C1 segment of cervical spinal cord (tissue), 14 donors: ENCODE measurements around the gene SYNE1.
A peak's percentile ranks its signal among the peaks of the same experiment; 100 is the strongest.
"Not testable (repeated sequence)": the region's sequence is repeated elsewhere in the genome, so short reads cannot be mapped to it uniquely, and the experiment has no call there.

Source experiments
- DNase-seq, 14 donors: peaks; one replicate each; lab custom pipeline; 2025; lab: John Stamatoyannopoulos, UW

SYNE1 gene

DNA sequence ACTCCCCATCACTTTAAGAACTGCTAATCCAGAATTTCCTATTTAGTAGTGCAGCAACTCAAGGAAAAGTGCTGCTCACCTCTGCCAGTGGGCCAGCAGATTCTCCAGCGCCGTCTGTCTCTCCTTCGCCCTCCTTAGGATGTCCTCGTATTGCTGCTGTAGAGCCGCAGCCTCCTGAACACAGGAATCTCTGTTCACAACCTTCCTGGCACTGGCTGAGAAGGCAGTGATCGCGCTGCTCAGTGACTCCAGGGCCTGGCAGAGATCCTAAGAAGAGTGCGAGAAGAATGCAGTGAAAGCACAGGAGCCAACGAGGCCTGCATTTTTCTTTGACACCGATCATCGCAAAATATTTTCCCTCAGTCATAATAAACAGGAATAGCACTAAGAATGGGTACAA is 209.0 kb downstream of the SYNE1 start:
- peak in 1 of 14 donors; percentile 4 for DNase-seq

DNA sequence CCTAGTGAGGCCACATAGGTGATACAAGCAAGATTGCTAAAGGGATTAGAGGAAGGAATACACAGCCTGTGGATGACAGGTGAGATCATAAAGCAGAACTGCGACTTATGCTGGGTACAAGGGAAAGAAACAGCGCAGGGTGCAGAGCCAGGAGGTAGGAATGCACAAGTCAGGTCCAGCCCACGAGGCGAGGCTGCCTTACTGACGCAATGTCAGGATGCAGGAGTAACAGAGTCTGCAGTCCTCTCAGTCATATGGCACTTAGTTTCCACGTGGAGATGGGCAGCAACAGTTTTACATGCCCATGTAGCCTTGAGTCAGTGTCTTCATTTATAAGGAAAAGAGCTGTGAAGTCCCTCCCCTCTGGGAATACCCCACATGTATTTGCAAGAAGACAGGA is 210.9 kb downstream of the SYNE1 start:
- no peak for DNase-seq

GRCh38 chr6:152423216-152424103 is 213.7 kb downstream of the SYNE1 start:
- no peak for DNase-seq

- DNase-seq, result not testable (repeated sequence)
Measured at GRCh38 chr6:152421496-152421895, 215.7 kb downstream of the SYNE1 start.

DNA sequence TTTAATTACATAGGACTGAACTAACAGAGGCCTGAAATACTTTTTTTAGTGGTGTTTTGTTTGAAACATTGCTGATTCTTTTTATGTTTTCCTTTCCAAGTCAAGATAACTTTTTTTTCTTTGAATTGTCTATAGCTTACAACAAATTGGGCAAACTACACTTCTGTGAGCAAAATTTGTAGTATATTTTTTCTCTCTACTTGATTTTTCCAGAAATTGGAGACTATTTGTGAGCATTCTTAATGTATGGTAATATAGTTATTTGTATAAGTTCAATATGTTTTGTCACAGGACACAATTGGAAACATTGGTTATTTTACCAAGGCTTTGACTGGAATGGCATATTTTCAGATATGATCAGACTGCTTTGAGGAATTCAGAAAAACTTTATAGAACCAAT is 216.5 kb downstream of the SYNE1 start:
- no peak for DNase-seq

DNA sequence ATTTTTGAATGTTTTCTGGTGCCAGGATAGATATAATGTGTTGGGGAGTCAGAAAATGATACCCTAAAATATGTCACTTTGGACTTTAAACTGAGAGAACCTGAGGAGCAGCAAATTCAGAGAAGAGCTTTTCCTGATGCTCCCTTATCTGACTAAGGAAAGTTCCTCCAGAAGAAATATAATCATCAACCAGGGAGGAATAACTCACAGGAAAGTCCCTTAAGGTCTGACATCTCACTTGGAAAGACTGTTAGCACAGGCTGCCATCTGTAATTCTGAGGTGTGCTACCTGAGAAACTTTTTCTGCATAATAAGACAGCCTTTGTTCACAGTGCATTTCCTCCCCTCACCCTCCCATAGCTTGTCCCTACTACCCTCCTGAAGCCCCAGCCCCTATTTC is 218.6 kb downstream of the SYNE1 start:
- no peak for DNase-seq

- peak in 4 of 14 donors; percentile 1 to 25 (median 2) for DNase-seq
Measured at GRCh38 chr6:152416652-152417051, 220.5 kb downstream of the SYNE1 start.

- no peak for DNase-seq
Measured at GRCh38 chr6:152404936-152405595, 232.1 kb downstream of the SYNE1 start.

- no peak for DNase-seq
Measured at GRCh38 chr6:152404086-152404857, 232.9 kb downstream of the SYNE1 start.

- no peak for DNase-seq
Measured at GRCh38 chr6:152402791-152403190, 234.4 kb downstream of the SYNE1 start.

GRCh38 chr6:152401978-152402377 is 235.2 kb downstream of the SYNE1 start:
- no peak for DNase-seq

DNA sequence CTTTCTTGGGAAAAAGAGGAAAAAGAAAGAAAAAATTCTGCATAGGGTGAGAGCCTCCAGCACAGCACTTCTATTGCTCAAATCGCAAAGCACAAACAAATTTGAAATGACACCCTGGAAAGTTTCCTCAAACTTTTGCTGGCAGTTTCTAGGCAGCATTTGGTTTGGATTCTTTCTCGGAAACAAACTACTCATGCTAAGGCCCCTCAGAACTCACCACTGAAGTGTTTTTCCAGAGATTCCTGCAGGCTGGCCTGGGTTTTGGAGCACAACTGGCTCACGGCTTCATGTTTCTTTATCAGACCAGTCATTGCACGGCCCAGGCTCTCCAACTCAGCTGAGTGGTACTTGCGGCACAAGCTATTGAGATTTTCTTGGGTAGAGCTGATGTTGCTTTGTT is 237.8 kb downstream of the SYNE1 start:
- no peak for DNase-seq

DNA sequence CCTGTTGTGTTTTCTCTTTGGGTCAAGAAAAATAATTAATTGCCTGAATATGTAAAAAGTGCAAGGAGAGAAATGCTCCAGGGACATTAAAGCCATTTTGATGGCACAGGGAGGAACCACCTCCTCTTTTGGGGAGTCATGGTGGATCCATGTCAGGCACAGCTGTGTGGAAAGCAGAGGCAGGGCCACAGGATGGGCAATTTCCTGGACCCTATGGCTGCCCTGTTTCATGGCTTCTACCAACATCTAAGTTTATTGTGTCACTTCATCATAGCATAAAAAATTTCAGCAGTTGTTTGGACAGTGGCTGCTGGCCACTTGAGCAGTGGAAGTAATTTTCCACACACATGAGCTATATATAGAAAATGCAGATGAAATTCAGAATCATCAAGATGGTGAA is 238.2 kb downstream of the SYNE1 start:
- no peak for DNase-seq

DNA sequence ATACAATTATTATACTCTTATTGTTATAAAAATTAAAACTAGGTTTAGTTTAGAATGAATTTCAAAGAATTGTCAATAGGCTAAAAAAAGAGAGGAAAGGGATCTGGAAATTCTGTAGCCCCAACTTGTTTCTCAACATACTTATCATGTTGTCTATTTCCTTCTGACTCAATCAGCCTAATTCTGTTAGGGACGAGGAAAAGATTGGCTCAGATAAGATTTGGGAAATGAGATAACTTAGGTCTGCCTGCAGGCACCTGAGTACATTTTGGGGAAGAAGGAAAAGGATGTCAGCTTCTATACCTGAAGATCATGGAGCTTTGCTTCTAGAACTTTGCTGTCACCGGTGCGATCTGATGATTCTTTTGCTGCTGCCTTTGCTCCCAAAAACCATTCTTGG is 238.8 kb downstream of the SYNE1 start:
- DNase-seq, result no peak

DNA sequence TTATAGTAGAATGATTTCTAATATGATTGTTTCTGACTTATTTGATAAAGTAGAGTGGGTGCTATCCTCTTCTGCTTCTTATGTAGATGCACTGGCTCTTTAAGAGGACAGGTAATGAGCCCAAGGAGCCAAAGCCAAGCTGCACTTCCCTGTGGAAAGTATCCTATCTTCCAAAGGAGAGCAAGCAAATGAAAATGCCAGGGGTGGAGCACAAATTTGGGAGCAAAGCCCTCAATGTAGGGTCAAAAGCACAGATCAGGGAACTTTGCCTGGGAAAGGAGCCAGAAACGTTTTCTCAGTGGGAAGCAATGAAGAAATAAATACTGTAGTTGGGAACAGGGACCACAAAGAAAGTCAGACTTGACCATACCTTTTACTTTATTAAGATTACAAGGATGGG is 242.9 kb downstream of the SYNE1 start:
- no peak for DNase-seq

DNA sequence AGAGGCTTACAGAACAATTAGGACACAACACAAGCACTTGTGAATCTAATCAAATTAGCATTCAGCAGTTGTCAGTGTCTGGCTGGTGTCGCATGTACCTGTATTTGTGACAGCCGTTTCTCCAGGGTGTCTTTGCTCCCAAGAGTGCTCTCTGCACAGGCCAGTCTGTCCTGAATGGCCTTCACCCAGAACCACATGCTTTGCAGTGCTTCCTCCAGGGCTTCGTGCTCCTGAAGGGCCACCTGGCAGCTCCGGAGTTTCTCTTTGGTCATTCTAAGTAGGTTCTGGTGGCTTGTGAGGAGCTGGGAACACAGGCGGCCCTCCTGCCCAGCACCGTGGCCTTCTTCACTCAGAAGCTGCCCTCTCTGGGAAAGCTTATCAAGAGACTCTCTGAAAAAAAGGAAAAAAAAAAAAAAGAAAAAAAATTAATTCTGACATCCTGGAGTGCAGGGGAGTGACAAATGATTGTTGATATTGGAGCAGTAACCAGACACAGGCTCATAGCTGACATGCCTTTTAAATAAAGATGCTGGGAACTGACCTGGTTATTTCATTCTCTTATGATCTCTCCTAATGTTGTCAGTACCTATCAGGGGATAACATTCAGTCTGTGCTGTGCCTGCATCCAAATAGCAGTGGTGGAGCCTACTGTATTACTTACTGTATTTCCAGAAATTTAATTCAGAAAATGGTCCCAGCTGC is 245.8 kb downstream of the SYNE1 start:
- peak in 1 of 14 donors; percentile 28 for DNase-seq

GRCh38 chr6:152387091-152387490 is 250.1 kb downstream of the SYNE1 start:
- no peak for DNase-seq

DNA sequence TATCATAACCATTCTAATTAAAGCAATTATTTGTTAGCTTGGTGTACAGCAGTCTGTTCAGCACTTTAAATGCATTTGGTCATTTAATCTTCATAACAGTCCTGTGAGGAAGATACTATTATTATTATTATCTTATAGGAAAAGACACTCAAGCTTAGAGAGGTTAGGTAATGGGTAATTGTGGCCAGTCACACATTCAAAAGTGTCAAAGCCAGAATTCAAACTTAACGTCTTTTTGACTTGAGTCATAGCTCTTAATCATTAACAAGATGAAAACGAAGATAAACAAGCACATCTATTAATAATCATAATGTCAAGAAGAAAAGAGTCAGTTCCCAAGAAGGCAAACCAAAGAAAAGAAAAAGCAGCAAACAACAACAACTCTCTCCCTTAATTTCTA is 251.0 kb downstream of the SYNE1 start:
- no peak for DNase-seq

GRCh38 chr6:152380993-152381898 is 255.9 kb downstream of the SYNE1 start:
- peak in 12 of 14 donors; percentile 22 to 93 (median 58) for DNase-seq

DNA sequence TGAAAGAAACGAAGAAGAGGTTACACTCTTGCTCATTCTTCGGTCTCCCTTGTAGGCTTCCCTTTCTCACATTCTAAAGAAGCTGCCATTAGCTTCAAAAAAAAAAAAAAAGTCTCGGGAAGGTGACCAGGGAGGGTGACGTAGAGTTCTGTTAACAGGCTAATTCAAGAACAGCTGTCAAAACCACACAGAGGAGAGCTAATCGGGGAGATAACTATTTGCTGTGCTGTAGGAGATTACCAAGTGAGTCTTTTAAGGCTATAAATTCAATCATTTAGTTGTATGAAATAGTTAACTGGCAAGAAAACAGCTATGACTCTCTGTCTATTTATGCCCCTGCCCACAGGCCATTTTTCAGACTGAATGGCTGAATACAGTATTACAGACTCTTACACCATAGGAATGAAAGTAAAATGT is 256.8 kb downstream of the SYNE1 start:
- DNase-seq, result peak in 4 of 14 donors; percentile 11 to 54 (median 22)
